AG09319 (cell line): Measurements from ENCODE around the gene SH2D4B.

Source experiments
- DNase-seq: peaks from one replicate; pipeline ENCODE4 v3.0.0-alpha.2; 2010; ENCODE audit warnings: low read depth; ENCODE audit errors: extremely low read depth
- TF ChIP-seq, protein P1 (sequence below): IDR thresholded peaks from 2 replicates; pipeline ENCODE4 v1.5.1; 2011; ENCODE audit warnings: low read depth, mild to moderate bottlenecking, inconsistent platforms, low read length, moderate library complexity

The SH2D4B gene

DNA sequence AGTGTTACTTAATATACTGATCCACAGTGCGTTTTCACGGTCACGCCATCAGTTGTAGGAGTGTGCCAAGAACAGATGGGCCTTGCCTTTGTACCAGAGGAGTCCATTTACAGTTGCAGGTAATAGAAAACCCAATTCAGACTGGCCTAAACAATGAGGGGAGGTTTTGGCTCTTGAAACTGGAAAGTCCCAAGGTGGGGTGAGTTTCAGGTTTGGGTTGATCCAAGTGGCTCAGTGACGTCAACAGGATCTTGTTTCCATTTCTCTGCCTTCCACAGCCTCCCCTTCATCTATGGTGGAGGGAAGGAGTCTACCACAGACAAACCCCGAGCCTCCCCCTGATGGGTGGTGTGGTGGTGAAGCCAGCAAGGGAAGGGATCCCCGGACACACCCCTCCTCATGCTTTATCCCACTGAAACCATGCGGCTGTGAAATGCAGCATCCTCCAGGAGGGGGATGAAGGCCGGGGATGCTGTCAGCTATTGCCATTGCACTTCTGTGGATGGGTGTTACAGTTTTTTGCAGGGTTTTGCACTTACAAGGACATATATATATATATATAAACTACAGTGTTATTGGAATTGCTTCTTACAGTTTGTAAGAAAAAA, 14.8 kb upstream of the SH2D4B start:
- DNase-seq: no peak

DNA sequence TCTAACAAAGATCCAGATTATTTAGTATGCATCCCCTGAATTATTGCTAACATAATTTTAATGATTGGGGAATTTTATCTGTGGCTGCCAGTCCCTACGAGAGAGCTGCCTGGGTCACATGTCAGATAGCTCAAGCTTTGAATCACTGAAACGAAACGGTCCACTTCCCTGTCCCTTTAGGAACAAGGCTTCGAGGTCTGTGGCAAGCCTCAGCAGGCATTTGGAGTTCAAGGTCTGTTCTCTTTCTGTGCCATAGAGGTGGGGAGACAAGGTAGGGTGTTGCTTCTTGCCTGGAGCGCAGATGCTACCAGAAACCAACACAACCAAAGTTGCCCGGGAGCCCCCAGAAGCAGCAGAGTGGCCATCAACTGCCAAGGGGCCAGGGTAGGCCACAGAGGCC, 13.9 kb upstream of the SH2D4B start:
- TF ChIP-seq, protein P1, sequence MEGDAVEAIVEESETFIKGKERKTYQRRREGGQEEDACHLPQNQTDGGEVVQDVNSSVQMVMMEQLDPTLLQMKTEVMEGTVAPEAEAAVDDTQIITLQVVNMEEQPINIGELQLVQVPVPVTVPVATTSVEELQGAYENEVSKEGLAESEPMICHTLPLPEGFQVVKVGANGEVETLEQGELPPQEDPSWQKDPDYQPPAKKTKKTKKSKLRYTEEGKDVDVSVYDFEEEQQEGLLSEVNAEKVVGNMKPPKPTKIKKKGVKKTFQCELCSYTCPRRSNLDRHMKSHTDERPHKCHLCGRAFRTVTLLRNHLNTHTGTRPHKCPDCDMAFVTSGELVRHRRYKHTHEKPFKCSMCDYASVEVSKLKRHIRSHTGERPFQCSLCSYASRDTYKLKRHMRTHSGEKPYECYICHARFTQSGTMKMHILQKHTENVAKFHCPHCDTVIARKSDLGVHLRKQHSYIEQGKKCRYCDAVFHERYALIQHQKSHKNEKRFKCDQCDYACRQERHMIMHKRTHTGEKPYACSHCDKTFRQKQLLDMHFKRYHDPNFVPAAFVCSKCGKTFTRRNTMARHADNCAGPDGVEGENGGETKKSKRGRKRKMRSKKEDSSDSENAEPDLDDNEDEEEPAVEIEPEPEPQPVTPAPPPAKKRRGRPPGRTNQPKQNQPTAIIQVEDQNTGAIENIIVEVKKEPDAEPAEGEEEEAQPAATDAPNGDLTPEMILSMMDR: no peak
- DNase-seq: no peak

More for the DNA sequence above, 14.8 kb upstream of the SH2D4B start:
- TF ChIP-seq, protein P1: no peak

DNA sequence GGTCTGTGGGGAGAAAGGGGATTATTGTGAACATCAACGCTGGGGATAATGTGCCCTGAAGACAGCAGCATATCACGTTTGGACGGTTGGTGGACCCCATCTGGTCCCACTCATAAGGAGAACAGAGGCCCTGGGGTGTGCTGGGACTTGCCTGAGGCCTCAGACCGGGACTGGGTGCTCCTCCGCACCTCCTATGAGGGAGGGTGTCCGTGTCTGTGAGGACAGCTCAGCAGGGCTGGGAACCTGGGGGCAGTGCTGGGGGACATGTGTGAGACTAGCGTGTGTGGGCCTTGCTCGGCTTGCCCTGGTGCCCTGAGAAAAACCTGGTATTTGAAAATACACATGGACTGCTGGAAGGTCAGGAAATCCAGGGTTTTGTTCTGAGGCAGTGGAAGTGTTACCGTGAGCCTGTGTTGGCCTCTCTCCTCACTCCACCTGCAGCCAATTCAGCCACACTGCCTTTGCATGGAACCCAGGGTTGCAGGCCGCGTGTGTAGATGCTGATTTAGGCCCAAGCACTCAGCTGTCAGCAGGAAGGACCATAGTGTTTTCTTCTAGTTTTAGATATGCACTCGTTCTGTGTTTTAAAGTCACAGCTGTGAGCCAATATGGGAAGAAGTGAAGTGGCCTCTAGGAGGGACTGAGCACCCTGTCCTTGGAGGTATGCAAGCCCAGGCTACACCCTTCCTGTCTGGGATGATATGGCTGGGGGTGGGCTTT, 13.4 kb upstream of the SH2D4B start:
- TF ChIP-seq, protein P1: no peak
- DNase-seq: no peak

DNA sequence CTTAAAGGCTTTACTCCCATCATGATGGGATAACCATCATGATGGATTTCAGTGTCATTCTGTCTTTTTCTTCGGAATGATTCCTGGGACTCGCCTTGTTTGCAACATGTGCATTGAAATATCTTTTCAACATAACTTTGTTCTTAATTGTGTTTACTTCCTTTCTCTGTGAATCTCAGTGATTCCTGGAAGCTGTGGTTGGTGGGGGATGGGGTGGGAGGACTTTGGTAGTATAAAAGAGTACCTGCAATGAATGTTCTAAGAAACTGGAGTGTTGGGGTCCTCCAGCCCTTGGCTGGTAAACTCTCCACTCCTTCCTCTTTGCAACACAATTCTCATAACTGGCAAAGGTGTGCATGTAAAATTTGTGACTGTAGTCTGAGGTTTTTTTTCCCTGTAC, 11.5 kb upstream of the SH2D4B start:
- TF ChIP-seq, protein P1: no peak

DNA sequence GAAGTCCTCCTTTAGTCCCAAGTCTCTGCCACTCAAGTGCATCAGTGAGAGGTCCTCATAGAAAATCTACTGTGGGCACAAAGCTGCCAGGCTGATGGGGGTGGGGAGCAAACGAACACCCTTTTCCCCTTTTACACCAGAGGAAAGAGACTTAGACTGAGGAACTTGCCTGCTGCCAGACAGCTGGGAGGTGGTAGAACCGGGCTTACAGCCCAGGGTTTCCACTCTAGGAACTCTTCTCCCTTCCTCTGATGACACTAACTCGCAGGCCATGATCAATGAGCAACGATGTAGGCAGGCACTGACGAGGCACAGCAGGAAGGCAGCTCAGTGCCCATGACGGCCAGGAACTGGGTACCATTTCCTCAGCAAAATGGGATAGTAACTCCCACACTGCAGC, 11.0 kb upstream of the SH2D4B start:
- TF ChIP-seq, protein P1: no peak
- no peak for DNase-seq

More for the DNA sequence above, 11.5 kb upstream of the SH2D4B start:
- DNase-seq: no peak

DNA sequence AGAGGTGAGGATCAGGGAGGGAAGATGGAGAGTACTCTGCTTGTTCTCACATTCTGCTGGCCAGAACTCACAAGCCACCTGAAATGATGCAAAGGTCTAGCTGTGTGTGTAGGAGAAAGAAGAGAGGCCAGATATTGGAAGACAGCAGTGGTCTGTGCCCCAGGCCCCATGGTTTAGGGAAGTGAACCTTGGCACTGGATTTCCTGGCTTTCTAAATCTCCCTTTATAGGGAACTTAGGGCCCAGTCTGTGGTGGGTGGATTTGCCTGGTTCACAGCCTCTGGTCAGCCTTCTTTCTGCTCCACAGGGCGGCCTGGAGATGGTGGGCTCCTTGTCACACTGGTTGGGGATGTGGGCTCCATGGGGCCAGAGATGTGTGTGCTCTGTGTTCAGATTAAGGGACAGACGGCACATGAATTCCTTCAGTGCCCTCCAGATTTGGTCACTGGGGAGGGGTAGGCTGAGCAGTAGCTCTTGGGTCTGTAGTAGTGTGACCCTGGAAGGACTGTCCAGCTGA, 9.5 kb upstream of the SH2D4B start:
- TF ChIP-seq, protein P1: no peak
- DNase-seq: no peak

DNA sequence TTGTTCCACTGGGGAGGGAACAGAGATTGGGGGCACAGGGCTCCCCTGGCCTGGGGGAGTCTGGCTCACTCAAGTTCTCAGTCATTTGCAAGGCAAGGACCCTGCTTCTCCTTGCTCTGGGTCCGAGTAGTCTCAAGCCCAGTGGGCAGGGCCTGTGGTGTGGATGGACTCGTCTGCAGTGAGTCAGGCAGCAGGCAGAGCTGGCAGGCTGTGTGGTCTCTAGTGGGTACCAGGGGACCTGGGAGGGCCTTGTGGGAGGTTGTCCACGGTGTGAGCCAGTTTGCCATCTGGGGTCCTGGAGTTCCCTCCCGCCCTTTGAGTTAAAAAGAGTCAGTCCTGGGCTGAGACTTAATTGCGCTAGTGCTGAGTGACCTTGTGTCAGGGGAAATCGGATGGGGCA, 8.8 kb upstream of the SH2D4B start:
- TF ChIP-seq, protein P1: no peak
- no peak for DNase-seq
